AG08395 (cell line): ENCODE results near the gene HSPB6.
"Not testable (repeated sequence)": the region's sequence is repeated elsewhere in the genome, so short reads cannot be mapped to it uniquely, and the experiment has no call there.

Experiments
- DNase-seq: peaks from one replicate; pipeline ENCODE4 v3.0.0; 2012; ENCODE audit warnings: mixed read lengths, low spot score

The HSPB6 gene

DNA sequence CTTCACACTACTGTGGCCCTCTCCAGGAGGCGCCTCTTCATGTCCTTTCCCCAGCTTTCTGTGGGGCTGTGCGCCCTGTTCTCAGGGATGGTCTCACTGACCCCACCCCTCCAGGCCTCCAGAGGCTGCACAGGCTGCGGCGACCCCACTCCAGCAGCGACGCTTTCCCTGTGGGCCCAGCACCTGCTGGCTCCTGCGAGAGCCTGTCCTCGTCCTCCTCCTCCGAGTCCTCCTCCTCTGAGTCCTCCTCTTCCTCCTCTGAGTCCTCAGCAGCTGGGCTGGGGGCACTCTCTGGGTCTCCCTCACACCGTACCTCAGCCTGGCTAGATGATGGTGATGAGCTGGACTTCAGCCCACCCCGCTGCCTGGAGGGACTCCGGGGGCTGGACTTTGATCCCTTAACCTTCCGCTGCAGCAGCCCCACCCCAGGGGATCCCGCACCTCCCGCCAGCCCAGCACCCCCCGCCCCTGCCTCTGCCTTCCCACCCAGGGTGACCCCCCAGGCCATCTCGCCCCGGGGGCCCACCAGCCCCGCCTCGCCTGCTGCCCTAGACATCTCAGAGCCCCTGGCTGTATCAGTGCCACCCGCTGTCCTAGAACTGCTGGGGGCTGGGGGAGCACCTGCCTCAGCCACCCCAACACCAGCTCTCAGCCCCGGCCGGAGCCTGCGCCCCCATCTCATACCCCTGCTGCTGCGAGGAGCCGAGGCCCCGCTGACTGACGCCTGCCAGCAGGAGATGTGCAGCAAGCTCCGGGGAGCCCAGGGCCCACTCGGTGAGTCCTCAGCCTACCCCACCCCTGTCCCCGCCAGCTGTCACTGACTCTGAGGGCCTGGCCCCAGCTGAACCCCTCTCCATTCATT lies 29.7 kb upstream of the HSPB6 start:
- no peak for DNase-seq

DNA sequence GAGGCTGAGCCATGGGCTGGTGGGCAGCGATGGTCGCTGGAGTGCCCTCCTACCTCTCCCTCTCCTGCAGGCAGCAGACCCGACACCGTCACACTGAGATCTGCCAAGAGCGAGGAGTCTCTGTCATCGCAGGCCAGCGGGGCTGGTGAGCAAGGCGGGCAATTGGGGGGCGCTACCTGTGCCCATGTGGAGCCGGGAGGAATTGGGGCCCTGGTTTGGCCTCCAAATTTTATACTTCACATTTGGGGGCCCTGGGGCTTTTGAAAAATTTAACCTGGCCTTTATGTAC lies 28.5 kb upstream of the HSPB6 start:
- DNase-seq = no peak

DNA sequence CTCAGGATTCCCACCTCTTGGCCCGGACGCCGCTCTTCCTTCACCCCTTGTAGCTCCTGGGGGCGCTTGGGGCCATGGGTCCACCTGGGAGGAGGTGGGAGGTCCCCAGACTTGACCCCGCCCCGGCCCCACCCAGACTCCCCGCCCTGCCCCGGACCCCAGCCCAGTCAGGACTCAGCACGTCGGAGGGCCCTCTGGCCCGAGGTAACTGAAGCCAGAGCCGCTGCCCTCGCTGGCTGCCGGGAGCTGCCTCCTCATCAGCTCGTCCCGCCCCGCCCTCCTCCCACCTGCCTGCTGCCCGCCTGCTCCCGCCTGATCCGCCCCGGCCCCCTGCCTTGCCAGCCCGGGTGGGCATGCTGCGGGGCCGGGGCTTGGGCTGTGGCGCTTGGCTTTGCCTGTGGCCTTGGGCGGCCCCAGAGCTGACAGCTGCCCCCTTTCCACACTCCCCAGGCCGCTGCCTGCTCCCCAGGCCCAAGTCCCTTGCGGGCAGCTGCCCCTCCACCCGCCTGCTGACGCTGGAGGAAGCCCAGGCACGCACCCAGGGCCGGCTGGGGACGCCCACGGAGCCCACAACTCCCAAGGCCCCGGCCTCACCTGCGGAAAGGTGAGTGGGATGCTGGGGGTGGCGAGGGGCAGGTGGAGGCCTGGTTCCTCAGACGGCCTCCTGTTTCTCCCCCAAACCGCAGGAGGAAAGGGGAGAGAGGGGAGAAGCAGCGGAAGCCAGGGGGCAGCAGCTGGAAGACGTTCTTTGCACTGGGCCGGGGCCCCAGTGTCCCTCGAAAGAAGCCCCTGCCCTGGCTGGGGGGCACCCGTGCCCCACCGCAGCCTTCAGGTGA lies 27.9 kb upstream of the HSPB6 start:
- DNase-seq = no peak

DNA sequence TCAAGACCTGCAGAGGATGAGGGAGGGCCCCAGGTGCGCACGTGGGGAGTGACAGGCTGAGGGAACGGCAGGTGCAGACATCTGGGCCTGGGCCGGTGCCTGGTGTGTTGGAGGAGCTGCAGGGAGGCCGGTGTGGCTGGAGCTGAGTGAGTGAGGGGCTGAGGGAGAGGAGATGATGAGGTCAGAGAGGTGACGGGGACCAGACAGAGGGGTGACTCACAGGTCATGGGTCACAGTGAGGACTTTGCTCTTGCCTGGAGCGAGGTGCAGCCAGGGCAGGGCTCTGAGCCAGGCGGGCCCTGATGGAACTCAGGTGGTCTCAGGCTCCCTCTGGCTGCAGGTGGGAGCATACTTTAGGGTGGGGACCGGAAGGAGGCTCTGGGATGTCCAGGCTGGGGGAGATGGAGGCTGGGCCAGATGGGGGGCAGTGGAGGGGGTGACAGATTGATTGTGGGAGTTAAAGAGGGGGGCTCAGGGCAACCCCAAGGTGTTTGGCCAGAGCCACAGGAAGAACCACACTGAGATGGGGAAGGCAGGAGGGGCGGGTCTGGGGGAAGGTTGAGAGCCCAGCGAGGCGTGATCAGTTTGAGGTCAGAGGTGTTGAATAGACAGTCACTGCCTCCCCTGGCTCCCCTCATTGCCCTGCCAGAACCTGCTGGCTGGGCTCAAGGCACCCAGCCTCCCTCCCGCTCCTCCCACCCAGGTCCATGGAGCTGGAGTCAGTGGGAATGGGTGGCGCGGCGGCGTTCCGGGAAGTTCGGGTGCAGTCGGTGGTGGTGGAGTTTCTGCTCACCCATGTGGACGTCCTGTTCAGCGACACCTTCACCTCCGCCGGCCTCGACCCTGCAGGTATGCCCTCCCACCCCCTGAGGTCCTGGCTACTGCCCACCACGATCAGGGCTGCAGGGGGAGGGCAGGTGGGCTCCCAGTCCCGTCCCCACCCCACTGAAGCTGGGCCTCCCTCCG lies 26.9 kb upstream of the HSPB6 start:
- DNase-seq = no peak

DNA sequence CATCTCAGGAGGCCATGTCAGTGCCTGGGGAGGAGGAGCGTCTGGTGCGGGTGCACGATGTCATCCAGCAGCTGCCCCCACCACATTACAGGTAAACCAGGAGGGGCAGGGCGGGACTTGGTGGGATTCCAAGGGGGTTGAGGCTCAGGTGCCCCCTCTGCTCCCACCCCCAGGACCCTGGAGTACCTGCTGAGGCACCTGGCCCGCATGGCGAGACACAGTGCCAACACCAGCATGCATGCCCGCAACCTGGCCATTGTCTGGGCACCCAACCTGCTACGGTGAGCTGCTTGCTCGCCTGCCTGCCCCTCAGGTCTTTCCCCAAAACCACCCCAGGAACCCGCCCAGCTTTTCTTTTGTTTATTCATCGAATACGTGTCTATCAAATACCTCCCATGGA lies 25.8 kb upstream of the HSPB6 start:
- DNase-seq = no peak

DNA sequence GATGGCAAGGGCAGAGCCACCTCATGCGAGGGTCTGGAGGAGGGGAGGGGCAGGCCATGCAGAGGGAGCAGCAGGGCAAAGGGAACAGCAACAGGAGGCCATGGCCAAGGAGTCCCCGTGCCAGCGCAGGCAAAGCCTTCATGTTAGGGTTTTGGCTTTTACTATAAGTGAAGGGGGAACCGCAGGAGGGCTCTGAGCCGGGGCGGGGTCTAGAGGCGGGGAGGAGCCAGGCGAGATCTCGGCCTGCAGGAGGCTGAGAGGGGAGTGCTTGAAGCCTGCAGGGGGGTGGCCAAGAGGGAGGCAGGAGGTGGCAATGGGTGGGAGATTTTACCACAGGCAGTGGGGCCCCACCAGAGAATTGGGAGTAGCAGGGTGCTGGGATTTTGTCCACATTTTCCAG lies 24.8 kb upstream of the HSPB6 start:
- no peak for DNase-seq

DNA sequence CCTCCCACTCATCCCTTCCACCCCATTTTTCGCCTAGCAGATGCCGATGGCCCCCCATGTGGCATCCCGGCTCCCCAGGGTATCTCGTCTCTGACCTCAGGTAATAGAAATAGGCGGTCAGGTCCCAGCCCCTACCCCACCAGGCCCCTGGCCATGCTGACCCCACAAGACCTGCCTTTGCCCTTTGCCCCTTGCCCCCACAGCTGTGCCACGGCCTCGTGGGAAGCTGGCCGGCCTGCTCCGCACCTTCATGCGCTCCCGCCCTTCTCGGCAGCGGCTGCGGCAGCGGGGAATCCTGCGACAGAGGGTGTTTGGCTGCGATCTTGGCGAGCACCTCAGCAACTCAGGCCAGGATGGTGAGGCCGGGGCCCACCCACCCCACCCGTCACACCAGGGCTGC lies 23.9 kb upstream of the HSPB6 start:
- no peak for DNase-seq

DNA sequence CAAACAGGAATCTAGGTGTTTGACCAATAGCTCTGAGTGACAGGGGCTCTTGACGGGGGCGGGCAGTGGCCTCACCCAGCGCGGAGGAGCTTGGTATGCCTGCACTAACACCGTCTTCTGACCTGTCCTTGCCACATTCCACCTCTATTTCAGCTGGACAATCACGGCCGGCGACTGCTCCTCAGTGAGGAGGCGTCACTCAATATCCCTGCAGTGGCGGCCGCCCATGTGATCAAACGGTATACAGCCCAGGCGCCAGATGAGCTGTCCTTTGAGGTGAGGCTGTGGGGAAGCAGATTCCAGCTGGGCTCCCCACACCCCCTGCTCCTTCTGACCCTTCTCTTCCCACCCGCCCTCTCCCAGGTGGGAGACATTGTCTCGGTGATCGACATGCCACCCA lies 23.2 kb upstream of the HSPB6 start:
- DNase-seq = no peak

DNA sequence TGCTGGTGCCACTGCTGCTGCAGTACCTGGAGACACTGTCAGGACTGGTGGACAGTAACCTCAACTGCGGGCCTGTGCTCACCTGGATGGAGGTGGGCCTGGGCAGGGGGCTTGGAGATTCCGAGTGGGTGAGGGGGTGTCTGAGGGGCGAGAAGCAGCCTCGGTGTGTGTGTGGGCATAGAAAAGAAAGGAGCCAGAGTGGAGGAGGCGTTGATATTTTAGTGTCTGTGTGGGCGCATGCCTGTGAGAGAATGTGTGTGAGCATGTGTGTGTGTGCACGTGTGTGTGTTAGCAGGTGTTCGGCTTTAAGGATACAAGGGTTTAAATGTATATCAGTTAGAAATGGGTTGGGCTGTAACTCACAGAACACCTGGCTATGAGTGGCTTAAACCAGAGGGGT lies 22.2 kb upstream of the HSPB6 start:
- DNase-seq = no peak

DNA sequence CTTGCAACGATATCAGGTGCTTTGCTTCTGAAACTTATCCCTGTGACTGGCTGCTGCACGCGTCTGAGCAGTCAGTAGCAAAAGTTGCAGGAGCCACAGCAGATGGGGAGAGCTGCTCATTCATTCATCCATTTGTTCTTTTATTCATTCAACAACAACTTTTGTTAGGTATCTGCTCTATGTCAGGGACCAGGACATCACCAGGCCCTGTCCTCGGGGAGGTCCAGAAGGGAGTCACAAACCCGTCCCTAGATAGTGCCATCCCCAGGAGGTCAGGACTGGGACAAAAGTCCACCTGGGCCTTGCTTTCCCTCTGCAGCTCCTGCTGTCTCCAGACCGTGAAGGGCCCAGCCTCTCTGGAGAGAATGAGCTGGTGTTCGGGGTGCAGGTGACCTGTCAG lies 21.1 kb upstream of the HSPB6 start:
- no peak for DNase-seq

DNA sequence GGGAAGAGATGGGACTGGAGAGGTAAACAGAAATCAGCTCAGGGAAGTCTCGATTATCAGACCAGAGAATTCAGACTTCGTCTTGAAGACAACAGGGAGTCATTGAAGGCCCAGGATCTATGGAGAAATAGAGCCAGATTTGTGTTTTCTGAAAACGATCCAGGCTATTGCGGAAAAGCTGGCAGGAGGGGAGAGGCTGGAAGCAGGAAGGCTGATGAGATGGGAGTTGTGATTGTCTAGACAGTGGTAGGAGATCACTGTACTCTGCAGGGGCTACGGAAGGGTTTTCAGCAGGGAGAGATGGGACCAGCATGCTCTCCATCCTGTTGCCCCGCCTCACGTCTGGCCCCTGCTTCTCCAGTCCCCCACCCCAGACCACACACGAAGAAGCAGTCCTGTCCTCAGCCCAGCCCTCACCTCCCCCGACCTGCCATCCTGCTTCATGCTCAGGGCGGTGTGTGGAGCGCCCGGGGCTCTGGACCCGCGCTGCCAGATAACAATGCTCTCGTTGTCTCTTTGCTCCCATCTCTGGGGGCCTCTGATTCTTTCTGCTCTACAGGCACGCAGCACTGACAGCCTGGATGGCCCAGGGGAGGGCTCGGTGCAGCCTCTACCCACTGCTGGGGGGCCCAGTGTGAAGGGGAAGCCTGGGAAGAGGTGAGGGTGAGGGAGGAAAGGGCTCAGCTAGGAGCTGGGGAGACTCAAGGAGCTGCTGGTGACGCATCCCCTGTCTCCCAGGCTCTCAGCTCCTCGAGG lies 20.4 kb upstream of the HSPB6 start:
- no peak for DNase-seq

DNA sequence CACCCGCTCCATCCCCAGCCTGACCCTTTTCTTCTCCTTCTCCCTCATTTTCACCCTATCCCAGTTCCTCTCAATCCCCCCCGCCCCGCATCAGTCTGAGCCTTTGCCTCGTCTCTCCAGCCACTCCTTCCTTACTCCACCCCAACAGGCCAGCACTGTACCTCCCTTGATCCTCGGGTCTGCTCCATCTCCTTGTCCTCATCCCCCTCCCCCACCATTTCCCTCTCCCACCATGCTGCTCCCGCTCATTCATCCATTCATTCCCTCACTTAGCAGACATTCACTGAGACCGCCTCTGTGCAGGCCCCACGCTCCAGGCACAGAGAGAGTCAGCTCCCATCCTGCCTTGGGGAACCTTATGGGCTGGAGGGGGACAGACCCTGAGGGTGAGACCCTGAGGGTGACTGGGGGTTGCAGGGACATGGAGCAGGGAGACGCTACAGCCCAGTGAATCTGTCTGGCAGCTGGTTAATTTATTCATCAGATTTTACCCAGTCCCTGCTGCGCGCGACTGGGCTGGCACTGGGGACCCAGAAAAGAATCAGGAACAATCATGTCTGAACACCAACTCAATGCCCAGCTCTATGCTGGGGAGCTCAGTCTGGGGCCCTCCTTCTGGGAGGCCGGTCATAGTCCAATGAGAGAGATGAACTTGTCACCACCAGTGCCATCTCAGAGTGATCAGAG lies 19.4 kb upstream of the HSPB6 start:
- DNase-seq = no peak

DNA sequence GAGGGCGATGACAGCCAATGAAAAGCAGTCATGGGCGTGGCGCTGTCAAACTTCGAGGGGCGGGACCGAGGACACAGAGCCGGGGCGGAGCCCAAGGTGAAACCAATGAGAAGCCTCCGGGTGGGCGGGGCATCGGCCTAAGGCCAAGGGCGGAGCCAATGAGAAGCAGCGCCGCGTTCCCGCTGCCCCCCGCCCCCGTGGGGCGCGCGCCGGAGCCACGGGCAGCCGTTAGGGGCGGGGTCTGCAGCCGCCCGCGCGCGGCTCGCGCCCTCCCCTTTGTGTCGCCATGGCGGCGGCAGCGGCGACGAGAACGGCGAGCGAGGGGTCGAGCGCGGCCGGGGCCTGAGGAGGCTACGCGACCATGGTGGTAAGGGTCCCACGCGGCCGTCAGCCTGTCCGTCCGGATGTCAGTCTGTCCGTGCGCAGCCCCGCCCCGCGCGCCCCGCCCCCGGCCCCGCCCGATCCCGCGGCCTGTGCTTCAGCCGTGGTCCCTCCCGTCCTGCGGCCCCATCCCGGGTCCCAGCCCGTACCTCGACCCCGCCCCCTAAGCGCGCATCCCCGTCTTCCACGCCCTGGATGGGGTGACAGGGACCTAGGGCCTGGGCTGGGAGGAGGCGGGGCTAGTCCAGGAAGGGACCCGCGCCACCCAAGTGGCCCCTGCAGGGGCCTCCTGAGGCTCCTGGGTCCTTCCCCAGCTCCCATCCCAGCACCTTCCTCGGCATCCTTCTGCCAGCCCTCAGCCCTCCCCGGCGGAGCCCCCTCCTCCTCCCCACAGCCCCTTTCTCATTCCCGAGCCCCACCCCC lies 18.7 kb upstream of the HSPB6 start, which contains the start of gene ARHGAP33:
Gene ARHGAP33 (plus strand): TSS at position 267 of the 804 bp plus-strand sequence. CDS start 95 bp downstream, at position 362.
- DNase-seq = peak; percentile 99

DNA sequence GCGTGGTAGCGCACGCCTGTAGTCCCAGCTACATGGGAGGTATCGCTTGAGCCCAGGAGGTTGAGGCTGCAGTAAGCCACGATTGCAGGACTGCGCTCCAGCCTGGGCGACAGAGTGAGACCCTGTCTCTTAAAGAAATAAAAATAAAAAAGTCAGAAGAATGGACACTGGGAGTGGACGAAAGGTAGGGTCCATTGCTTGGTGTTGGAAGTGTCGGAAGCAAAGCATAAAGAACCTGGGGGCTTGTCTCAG lies 18.1 kb upstream of the HSPB6 start:
- DNase-seq = no peak

DNA sequence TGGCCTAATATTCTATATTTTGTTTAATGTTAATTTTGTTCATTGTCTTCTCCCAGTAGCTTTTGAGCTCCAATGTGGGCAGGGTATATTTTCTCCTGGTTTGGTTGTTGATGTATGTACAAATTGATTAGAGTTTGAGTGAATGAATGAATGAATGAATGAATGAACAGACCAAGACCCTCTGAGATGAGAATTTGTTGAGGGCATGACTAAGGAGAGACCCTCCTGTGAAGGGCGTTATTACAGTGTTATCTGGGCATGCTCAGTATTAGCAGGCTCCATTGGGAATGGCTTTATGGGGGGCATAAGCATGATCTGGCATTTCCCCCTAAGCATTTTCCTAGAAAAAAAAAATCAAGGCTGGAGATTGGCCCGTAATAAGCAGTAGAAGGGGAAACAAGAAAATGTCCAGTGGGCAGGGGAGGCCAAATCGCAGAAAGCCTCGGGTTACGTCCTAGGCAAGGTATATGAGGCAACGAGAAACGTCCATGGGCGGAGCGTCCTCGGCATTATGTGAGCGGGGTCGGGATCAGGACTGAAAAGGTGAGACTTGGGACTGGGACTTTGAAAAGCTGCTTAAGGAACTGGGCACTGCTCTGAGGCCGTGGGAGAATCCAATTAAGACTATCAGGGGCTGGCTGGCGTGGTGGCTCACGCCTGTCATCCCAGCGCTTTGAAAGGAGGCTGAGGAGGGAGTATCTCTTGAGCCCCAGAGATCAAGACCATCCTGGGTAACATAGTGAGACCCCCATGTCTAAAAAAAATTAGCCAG lies 17.6 kb upstream of the HSPB6 start:
- DNase-seq = no peak

DNA sequence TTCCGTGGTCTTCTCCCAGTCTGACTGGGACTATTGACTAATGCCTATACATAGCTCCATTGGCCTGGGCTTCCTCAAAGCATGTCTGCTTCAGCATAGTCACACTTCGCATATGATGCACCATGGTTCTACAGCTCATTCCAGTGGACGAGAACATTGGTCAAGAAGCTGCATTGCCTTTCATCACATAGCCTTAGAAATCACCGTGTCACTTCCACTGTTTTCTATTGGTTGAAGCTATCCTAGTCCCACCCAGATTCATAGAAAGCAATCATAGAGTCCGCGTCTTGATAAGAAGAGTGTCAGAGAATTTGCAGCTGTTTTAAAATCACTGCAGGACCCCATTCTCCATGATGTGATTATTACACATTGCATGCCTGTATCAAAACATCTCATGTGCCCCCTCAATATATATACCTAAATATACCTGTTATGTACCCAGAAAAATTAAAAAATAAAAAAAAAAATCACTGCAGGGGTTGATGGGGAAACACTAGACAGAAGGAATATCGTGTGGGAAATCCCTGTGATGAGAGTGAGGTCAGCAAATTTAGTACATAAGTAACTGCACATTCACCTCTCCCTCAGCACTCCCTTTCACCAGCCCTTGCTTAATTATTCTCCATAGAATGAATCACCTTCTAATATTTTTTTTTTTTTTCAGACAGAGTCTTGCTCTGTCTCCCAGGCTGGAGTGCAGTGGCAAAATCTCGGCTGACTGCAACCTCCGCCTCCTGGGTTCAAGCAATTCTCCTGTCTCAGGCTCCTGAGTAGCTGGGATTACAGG lies 16.4 kb upstream of the HSPB6 start:
- DNase-seq = no peak

DNA sequence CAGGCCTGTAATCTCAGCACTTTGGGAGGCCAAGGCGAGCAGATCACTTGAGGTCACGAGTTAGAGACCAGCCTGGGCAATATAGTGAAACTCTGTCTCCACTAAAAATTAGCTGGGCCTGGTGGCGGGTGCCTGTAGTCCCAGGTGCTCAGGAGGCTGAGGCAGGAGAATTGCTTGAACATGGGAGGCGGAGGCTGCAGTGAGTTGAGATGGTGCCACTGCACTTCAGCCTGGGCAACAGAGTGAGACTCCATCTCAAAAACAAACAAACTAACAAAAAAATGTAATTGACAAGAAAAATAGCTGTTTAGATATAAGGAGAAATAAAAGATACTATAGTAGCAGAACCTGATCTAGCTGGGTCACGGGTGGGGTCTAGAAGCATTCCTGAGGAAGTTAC lies 15.5 kb upstream of the HSPB6 start:
- DNase-seq = not testable (repeated sequence)

DNA sequence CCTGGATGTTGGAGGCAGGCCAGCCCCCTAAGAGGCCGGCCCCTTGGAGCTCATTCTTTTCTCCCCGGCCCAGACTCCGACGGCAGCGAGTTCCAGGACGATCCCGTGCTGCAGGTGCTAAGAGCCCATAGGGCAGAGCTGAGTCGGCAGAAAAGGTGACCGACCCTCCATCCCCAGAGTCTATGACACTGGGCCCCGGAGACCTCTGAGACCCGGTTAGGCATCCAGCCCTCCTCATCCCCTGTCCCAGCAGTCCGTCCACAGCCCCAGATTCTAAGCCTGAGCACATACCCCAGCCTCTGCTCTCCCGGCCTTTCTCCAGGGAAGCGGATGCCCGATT lies 11.2 kb upstream of the HSPB6 start:
- no peak for DNase-seq
